Esophagus squamous epithelium (tissue), 4 donors: ENCODE measurements around the gene HYOU1.

Source experiments
- POLR2A ChIP-seq, 4 donors: fragments of 450-650 bp; IDR thresholded peaks; one replicate each; pipeline ENCODE4 v1.6.1; 2017; ENCODE audit warnings: antibody characterized with exemption in 4 of 4, mild to moderate bottlenecking in 4 of 4, moderate library complexity in 3 of 4
- TF ChIP-seq, protein P1 (sequence below), 6 experiments: fragments of 450-650 bp in 4 of 6; fragments of 200-600 bp in 2 of 6; sonication (generic) in 2 of 6; IDR thresholded peaks; one replicate each; pipeline ENCODE4 v1.5.1; 2016 to 2019; ENCODE audit warnings: antibody characterized with exemption in 6 of 6, mild to moderate bottlenecking in 4 of 6, moderate library complexity in 4 of 6

DNA sequence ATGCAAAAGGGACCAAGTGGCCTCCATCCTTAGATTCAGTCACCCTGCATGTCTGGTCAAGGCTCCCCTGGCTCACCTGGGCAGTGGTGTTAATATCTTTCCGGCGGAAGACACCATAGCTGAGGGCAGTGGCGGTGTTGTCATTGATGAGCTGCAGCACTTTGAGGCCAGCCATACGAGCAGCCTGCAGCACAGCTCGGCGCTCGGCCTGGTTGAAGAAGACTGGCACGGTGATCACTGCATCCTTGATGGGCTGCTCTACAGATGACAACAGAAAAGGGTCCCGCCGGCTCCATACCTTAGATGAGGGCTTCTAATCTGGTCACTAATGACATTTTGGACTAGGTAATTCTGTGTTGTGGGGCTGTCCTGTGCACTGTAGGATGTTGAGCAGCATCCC, 2.6 kb downstream of the HYOU1 start:
- TF ChIP-seq, protein P1, sequence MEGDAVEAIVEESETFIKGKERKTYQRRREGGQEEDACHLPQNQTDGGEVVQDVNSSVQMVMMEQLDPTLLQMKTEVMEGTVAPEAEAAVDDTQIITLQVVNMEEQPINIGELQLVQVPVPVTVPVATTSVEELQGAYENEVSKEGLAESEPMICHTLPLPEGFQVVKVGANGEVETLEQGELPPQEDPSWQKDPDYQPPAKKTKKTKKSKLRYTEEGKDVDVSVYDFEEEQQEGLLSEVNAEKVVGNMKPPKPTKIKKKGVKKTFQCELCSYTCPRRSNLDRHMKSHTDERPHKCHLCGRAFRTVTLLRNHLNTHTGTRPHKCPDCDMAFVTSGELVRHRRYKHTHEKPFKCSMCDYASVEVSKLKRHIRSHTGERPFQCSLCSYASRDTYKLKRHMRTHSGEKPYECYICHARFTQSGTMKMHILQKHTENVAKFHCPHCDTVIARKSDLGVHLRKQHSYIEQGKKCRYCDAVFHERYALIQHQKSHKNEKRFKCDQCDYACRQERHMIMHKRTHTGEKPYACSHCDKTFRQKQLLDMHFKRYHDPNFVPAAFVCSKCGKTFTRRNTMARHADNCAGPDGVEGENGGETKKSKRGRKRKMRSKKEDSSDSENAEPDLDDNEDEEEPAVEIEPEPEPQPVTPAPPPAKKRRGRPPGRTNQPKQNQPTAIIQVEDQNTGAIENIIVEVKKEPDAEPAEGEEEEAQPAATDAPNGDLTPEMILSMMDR (IDR thresholded peaks at IDR 0.05) = no peak
- TF ChIP-seq POLR2A (IDR thresholded peaks at IDR 0.05) = no peak
